ENCODE data around the gene DAAM1. TPM values are rescaled to one million over a fixed set of nuclear protein-coding genes. Genes with fewer than 3 reads are reported as not detected.

DAAM1 gene
- total and polyA plus RNA-seq, 4 donors: 10.4 to 93.3 (median 60.8) TPM

GRCh38 chr14:59297071-59297776 lies 108.8 kb downstream of the DAAM1 start:
- no peaks in the 10 kb centered on the region for H3K36me3 ChIP-seq (ENCODE audit: control insufficient read depth in 1 of 2, insufficient read depth in 2 of 2, low read length in 1 of 2)
- peaks cover 3 to 29% of the 10 kb centered on the region in 2 donors for H3K4me1 ChIP-seq (ENCODE audit: control insufficient read depth in 1 of 2, insufficient read depth in 2 of 2, low read length in 2 of 2)
- intact Hi-C loops (cut with DNase I): no loop called here
- no peaks in the 10 kb centered on the region for H3K9me3 ChIP-seq (ENCODE audit: control insufficient read depth, low read length)
- no peaks in the 10 kb centered on the region for H3K27me3 ChIP-seq (ENCODE audit: control insufficient read depth in 1 of 2, insufficient read depth in 2 of 2, low read length in 1 of 2)
- H3K27ac ChIP-seq (ENCODE audit: low read depth in 1 of 2, low read length in 2 of 2): no peak overlapping the region
- no peak for DNase-seq
- ATAC-seq (ENCODE audit: low FRiP score): no peak
- H3K4me3 ChIP-seq (ENCODE audit: low read length in 2 of 2): no peak overlapping the region
- WGBS, 2 donors: 19 to 23% methylated on average over 5 of the region's 5 CpGs

GRCh38 chr14:59299731-59300130 lies 111.3 kb downstream of the DAAM1 start:
- H3K27ac ChIP-seq (ENCODE audit: low read depth in 1 of 2, low read length in 2 of 2): no peak overlapping the region
- H3K36me3 ChIP-seq (ENCODE audit: control insufficient read depth in 1 of 2, insufficient read depth in 2 of 2, low read length in 1 of 2): no peaks in the 10 kb centered on the region
- 75 to 76% methylated on average over 1 of the region's 1 CpG for WGBS, 2 donors
- peaks cover 2 to 24% of the 10 kb centered on the region in 2 donors for H3K4me1 ChIP-seq (ENCODE audit: control insufficient read depth in 1 of 2, insufficient read depth in 2 of 2, low read length in 2 of 2)
- no peaks in the 10 kb centered on the region for H3K27me3 ChIP-seq (ENCODE audit: control insufficient read depth in 1 of 2, insufficient read depth in 2 of 2, low read length in 1 of 2)
- H3K4me3 ChIP-seq (ENCODE audit: low read length in 2 of 2): no peak overlapping the region
- no peak for ATAC-seq (ENCODE audit: low FRiP score)
- DNase-seq: no peak
- intact Hi-C loops (cut with DNase I): no loop called here
- no peaks in the 10 kb centered on the region for H3K9me3 ChIP-seq (ENCODE audit: control insufficient read depth, low read length)

- DNase-seq (no peak), ATAC-seq (ENCODE audit: low FRiP score) (no peak)
- H3K36me3 ChIP-seq (ENCODE audit: control insufficient read depth in 1 of 2, insufficient read depth in 2 of 2, low read length in 1 of 2): no peaks in the 10 kb centered on the region
- intact Hi-C loops (cut with DNase I): no loop called here
- no peaks in the 10 kb centered on the region for H3K9me3 ChIP-seq (ENCODE audit: control insufficient read depth, low read length)
- WGBS, 2 donors: 68 to 87% methylated on average over 6 of the region's 6 CpGs
- peaks cover 2 to 16% of the 10 kb centered on the region in 2 donors for H3K4me1 ChIP-seq (ENCODE audit: control insufficient read depth in 1 of 2, insufficient read depth in 2 of 2, low read length in 2 of 2)
- no peaks in the 10 kb centered on the region for H3K27me3 ChIP-seq (ENCODE audit: control insufficient read depth in 1 of 2, insufficient read depth in 2 of 2, low read length in 1 of 2)
- no peak overlapping the region for H3K4me3 ChIP-seq (ENCODE audit: low read length in 2 of 2)
- H3K27ac ChIP-seq (ENCODE audit: low read depth in 1 of 2, low read length in 2 of 2): no peak overlapping the region
These were observed 112.9 kb downstream of the DAAM1 start for GRCh38 chr14:59301354-59301753.

GRCh38 chr14:59302313-59302712 lies 113.8 kb downstream of the DAAM1 start:
- no peak for ATAC-seq (ENCODE audit: low FRiP score)
- no peaks in the 10 kb centered on the region for H3K9me3 ChIP-seq (ENCODE audit: control insufficient read depth, low read length)
- intact Hi-C loops (cut with DNase I): no loop called here
- H3K27me3 ChIP-seq (ENCODE audit: control insufficient read depth in 1 of 2, insufficient read depth in 2 of 2, low read length in 1 of 2): peaks cover 0 to 2% of the 10 kb centered on the region in 2 donors
- H3K36me3 ChIP-seq (ENCODE audit: control insufficient read depth in 1 of 2, insufficient read depth in 2 of 2, low read length in 1 of 2): peaks cover 0 to 2% of the 10 kb centered on the region in 2 donors
- no peak for DNase-seq
- H3K4me3 ChIP-seq (ENCODE audit: low read length in 2 of 2): no peak overlapping the region
- no peak overlapping the region for H3K27ac ChIP-seq (ENCODE audit: low read depth in 1 of 2, low read length in 2 of 2)
- H3K4me1 ChIP-seq (ENCODE audit: control insufficient read depth in 1 of 2, insufficient read depth in 2 of 2, low read length in 2 of 2): peaks cover 2 to 10% of the 10 kb centered on the region in 2 donors
- WGBS, 2 donors: 40 to 56% methylated on average over 2 of the region's 2 CpGs

- 28 to 41% methylated on average over 2 of the region's 2 CpGs for WGBS, 2 donors
- Histone ChIP-seq H3K4me1 (ENCODE audit: control insufficient read depth in 1 of 2, insufficient read depth in 2 of 2, low read length in 2 of 2) (peaks cover 2 to 10% of the 10 kb centered on the region in 2 donors), H3K27me3 (ENCODE audit: control insufficient read depth in 1 of 2, insufficient read depth in 2 of 2, low read length in 1 of 2) (peaks cover 0 to 2% of the 10 kb centered on the region in 2 donors), H3K36me3 (ENCODE audit: control insufficient read depth in 1 of 2, insufficient read depth in 2 of 2, low read length in 1 of 2) (peaks cover 0 to 2% of the 10 kb centered on the region in 2 donors), H3K9me3 (ENCODE audit: control insufficient read depth, low read length) (no peaks in the 10 kb centered on the region), H3K27ac (ENCODE audit: low read depth in 1 of 2, low read length in 2 of 2) (no peak overlapping the region), H3K4me3 (ENCODE audit: low read length in 2 of 2) (no peak overlapping the region)
- intact Hi-C loops (cut with DNase I): no loop called here
- no peak for ATAC-seq (ENCODE audit: low FRiP score)
- DNase-seq: no peak
These were observed 114.7 kb downstream of the DAAM1 start for GRCh38 chr14:59303216-59303615.

DNA sequence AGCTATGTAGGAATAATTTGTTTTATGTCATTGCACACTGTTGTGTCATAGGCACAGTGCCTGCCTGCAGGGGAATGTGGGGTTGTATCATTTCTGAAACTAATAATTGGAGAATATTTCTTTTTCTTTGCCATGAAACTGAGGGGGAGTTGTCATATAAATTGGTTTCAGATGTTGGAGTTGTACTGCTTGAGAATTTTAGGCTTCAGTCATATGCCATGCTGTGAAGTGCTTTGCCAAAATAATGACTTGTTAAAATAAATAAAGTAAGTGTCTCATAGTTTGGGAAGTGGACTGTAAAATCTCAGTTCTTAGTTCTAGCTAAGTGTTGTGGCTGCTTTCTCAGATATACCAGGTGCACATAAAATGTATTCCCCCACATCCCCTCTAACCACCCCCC lies 116.8 kb downstream of the DAAM1 start:
- Histone ChIP-seq H3K4me1 (ENCODE audit: control insufficient read depth in 1 of 2, insufficient read depth in 2 of 2, low read length in 2 of 2) (peaks cover 3 to 20% of the 10 kb centered on the region in 2 donors), H3K36me3 (ENCODE audit: control insufficient read depth in 1 of 2, insufficient read depth in 2 of 2, low read length in 1 of 2) (peaks cover 0 to 2% of the 10 kb centered on the region in 2 donors), H3K27ac (ENCODE audit: low read depth in 1 of 2, low read length in 2 of 2) (peak overlapping the region; percentile 23 to 43)

DNA sequence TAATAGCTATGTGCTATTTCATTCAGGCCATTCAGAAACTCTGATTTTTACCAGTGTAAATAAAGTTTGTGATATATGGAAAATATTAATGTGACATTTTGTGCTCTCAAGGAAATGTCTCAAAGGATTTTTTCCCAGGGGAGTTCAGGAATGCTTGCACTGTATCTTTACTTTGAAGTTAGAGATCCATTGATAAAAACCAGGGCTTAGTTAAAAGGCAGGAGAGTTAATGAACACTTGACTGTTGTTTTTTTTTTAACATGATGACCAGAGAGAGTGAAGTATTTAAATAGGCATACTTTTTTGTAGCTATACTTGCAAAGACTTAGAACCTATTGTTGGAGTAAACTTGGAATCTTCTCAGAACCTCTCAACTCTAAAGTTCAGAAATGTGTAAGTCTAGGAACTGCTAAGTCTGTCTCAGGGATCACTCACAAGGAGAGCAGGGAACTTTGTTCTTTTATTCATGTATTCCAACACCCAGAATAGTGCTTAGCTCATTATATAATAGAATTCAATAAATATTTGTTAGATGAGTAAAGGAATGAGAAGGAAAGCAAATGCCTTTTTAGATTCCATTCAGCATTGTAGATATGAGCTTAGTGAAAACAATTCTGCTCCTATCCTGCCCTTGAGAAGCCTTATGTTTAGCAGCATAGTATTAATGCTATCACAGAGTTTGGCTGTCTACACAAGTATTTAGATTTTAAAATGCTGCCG lies 117.5 kb downstream of the DAAM1 start:
- Histone ChIP-seq H3K4me3 (ENCODE audit: low read length in 2 of 2) (no peak overlapping the region), H3K27me3 (ENCODE audit: control insufficient read depth in 1 of 2, insufficient read depth in 2 of 2, low read length in 1 of 2) (peaks cover 0 to 2% of the 10 kb centered on the region in 2 donors), H3K27ac (ENCODE audit: low read depth in 1 of 2, low read length in 2 of 2) (peak overlapping the region; percentile 43 to 51), H3K9me3 (ENCODE audit: control insufficient read depth, low read length) (no peaks in the 10 kb centered on the region), H3K36me3 (ENCODE audit: control insufficient read depth in 1 of 2, insufficient read depth in 2 of 2, low read length in 1 of 2) (peaks cover 0 to 2% of the 10 kb centered on the region in 2 donors), H3K4me1 (ENCODE audit: control insufficient read depth in 1 of 2, insufficient read depth in 2 of 2, low read length in 2 of 2) (peaks cover 3 to 20% of the 10 kb centered on the region in 2 donors)
- 3 to 8% methylated on average over 1 of the region's 1 CpG for WGBS, 2 donors
- intact Hi-C loops (cut with DNase I): no loop called here
- no peak for DNase-seq
- no peak for ATAC-seq (ENCODE audit: low FRiP score)

More for the DNA sequence above, 116.8 kb downstream of the DAAM1 start:
- ATAC-seq (ENCODE audit: low FRiP score) (no peak), DNase-seq (no peak)
- intact Hi-C loops (cut with DNase I): no loop called here
- H3K4me3 ChIP-seq (ENCODE audit: low read length in 2 of 2): no peak overlapping the region
- H3K9me3 ChIP-seq (ENCODE audit: control insufficient read depth, low read length): no peaks in the 10 kb centered on the region
- peaks cover 0 to 2% of the 10 kb centered on the region in 2 donors for H3K27me3 ChIP-seq (ENCODE audit: control insufficient read depth in 1 of 2, insufficient read depth in 2 of 2, low read length in 1 of 2)

- DNase-seq: no peak
- Histone ChIP-seq H3K36me3 (ENCODE audit: control insufficient read depth in 1 of 2, insufficient read depth in 2 of 2, low read length in 1 of 2) (peaks cover 0 to 2% of the 10 kb centered on the region in 2 donors), H3K4me1 (ENCODE audit: control insufficient read depth in 1 of 2, insufficient read depth in 2 of 2, low read length in 2 of 2) (peaks cover 3 to 20% of the 10 kb centered on the region in 2 donors), H3K4me3 (ENCODE audit: low read length in 2 of 2) (no peak overlapping the region), H3K9me3 (ENCODE audit: control insufficient read depth, low read length) (no peaks in the 10 kb centered on the region), H3K27ac (ENCODE audit: low read depth in 1 of 2, low read length in 2 of 2) (peak overlapping the region in 1 of 2 donors; percentile 27), H3K27me3 (ENCODE audit: control insufficient read depth in 1 of 2, insufficient read depth in 2 of 2, low read length in 1 of 2) (peaks cover 0 to 2% of the 10 kb centered on the region in 2 donors)
- ATAC-seq (ENCODE audit: low FRiP score): no peak
- intact Hi-C loops (cut with DNase I): no loop called here
- 90 to 94% methylated on average over 1 of the region's 1 CpG for WGBS, 2 donors
These were observed 118.3 kb downstream of the DAAM1 start for GRCh38 chr14:59306775-59307174.

- H3K36me3 ChIP-seq (ENCODE audit: control insufficient read depth in 1 of 2, insufficient read depth in 2 of 2, low read length in 1 of 2): peaks cover 0 to 2% of the 10 kb centered on the region in 2 donors
- H3K27me3 ChIP-seq (ENCODE audit: control insufficient read depth in 1 of 2, insufficient read depth in 2 of 2, low read length in 1 of 2): peaks cover 0 to 2% of the 10 kb centered on the region in 2 donors
- no peak for ATAC-seq (ENCODE audit: low FRiP score)
These were observed 119.6 kb downstream of the DAAM1 start for GRCh38 chr14:59308086-59308485.

More at GRCh38 chr14:59308086-59308485, 119.6 kb downstream of the DAAM1 start:
- Histone ChIP-seq H3K27ac (ENCODE audit: low read depth in 1 of 2, low read length in 2 of 2) (no peak overlapping the region), H3K9me3 (ENCODE audit: control insufficient read depth, low read length) (no peaks in the 10 kb centered on the region), H3K4me1 (ENCODE audit: control insufficient read depth in 1 of 2, insufficient read depth in 2 of 2, low read length in 2 of 2) (peaks cover 3 to 18% of the 10 kb centered on the region in 2 donors), H3K4me3 (ENCODE audit: low read length in 2 of 2) (no peak overlapping the region)
- intact Hi-C loops (cut with DNase I): no loop called here
- DNase-seq: no peak
